Stimulated activated naive CD4-positive, alpha-beta T cell treated with Interleukin-2 at 50 U/mL for 16 hours (primary cell): ENCODE data around the gene APOC1.
"Not testable (repeated sequence)": the region's sequence is repeated elsewhere in the genome, so short reads cannot be mapped to it uniquely, and the experiment has no call there.

Experiments used
- DNase-seq: peaks from one replicate; lab custom pipeline; 2025; lab: John Stamatoyannopoulos, UW

Gene APOC1

GRCh38 chr19:44914433-44915206 is at the start of gene APOC1:
TSS of gene APOC1 (plus strand) at chr19:44914608. CDS start at chr19:44914892, 284 bp downstream.
- peak; percentile 54 for DNase-seq

GRCh38 chr19:44865196-44865767 is 49.1 kb upstream of the APOC1 start:
- DNase-seq = no peak

GRCh38 chr19:44866664-44867063 is 47.7 kb upstream of the APOC1 start:
- no peak for DNase-seq

GRCh38 chr19:44867578-44867977 is 46.8 kb upstream of the APOC1 start:
- no peak for DNase-seq

GRCh38 chr19:44869733-44870470 is 44.5 kb upstream of the APOC1 start:
- DNase-seq = no peak

- no peak for DNase-seq
Observed at GRCh38 chr19:44871809-44872208, 42.6 kb upstream of the APOC1 start.

GRCh38 chr19:44872661-44873060 is 41.7 kb upstream of the APOC1 start:
- no peak for DNase-seq

GRCh38 chr19:44874317-44874716 is 40.1 kb upstream of the APOC1 start:
- no peak for DNase-seq

- DNase-seq = no peak
Observed at GRCh38 chr19:44875666-44876451, 38.5 kb upstream of the APOC1 start.

GRCh38 chr19:44876930-44877535 is 37.4 kb upstream of the APOC1 start:
- DNase-seq = no peak

GRCh38 chr19:44878120-44878865 is 36.1 kb upstream of the APOC1 start:
- no peak for DNase-seq

- no peak for DNase-seq
Observed at GRCh38 chr19:44879309-44880065, 34.9 kb upstream of the APOC1 start.

GRCh38 chr19:44882063-44882462 is 32.3 kb upstream of the APOC1 start:
- no peak for DNase-seq

- DNase-seq = not testable (repeated sequence)
Observed at GRCh38 chr19:44882619-44883397, 31.6 kb upstream of the APOC1 start.

- DNase-seq = no peak
Observed at GRCh38 chr19:44883922-44884321, 30.5 kb upstream of the APOC1 start.

- DNase-seq = no peak
Observed at GRCh38 chr19:44884566-44884965, 29.8 kb upstream of the APOC1 start.

- DNase-seq = no peak
Observed at GRCh38 chr19:44886141-44886540, 28.3 kb upstream of the APOC1 start.

GRCh38 chr19:44887648-44888047 is 26.8 kb upstream of the APOC1 start:
- no peak for DNase-seq

GRCh38 chr19:44888335-44888734 is 26.1 kb upstream of the APOC1 start:
- not testable (repeated sequence) for DNase-seq
